H1 (cell line): Measurements from ENCODE around the gene TSPOAP1. TPM values are rescaled to one million over a fixed set of nuclear protein-coding genes. Genes with fewer than 3 reads are reported as not detected.

Experiments used
- CTCF ChIA-PET: fragments of 300-600 bp; sonication (Branson Sonifier 250); formaldehyde crosslinking; loops from one replicate; lab custom pipeline; 2021; ENCODE audit not compliant: partially characterized antibody; lab: Charles Lee
- POLR2A ChIA-PET: fragments of 300-600 bp; sonication (Branson Sonifier 250); formaldehyde crosslinking; loops from one replicate; lab custom pipeline; 2021; ENCODE audit warnings: inconsistent platforms; ENCODE audit not compliant: partially characterized antibody; lab: Charles Lee
- DNase-seq, 2 experiments: peaks; one replicate each; pipeline versions ENCODE4 v3.0.0 to v3.0.0-alpha.2; 2010 to 2022; ENCODE audit warnings: low spot score in 2 of 2, low read depth in 1 of 2, mixed read lengths in 1 of 2
- FAIRE-seq: peaks from 2 replicates; lab custom pipeline; 2011; peaks lifted over from hg19 to GRCh38; lab: Jason Lieb, UNC
- H2AFZ ChIP-seq: 2 replicates; pipeline ENCODE4 v1.8.1; 2012; ENCODE audit warnings: low read length, inconsistent platforms
- H2AK5ac ChIP-seq: 2 replicates; pipeline ENCODE4 v1.6.1; 2013; ENCODE audit warnings: low read depth, low read length
- H2BK120ac ChIP-seq: replicated peaks from 2 replicates; pipeline ENCODE3; 2013; ENCODE audit warnings: low read depth, low read length, inconsistent platforms
- H2BK12ac ChIP-seq: 2 replicates; pipeline ENCODE4 v1.6.1; 2013; ENCODE audit warnings: low read depth, low read length
- H2BK15ac ChIP-seq: 2 replicates; pipeline ENCODE4 v1.6.1; 2013; ENCODE audit warnings: low read length
- H2BK20ac ChIP-seq: 2 replicates; pipeline ENCODE4 v1.6.1; 2013; ENCODE audit warnings: low read length
- H2BK5ac ChIP-seq: 2 replicates; pipeline ENCODE4 v1.6.1; 2013; ENCODE audit warnings: low read depth, low read length
- H3K14ac ChIP-seq: 2 replicates; pipeline ENCODE4 v1.6.1; 2013; ENCODE audit warnings: inconsistent platforms; ENCODE audit not compliant: insufficient read length
- H3K18ac ChIP-seq: 2 replicates; pipeline ENCODE4 v1.6.1; 2013; ENCODE audit warnings: low read length; ENCODE audit errors: extremely low read depth
- H3K23ac ChIP-seq: 2 replicates; pipeline ENCODE4 v1.6.1; 2013; ENCODE audit warnings: inconsistent platforms; ENCODE audit not compliant: insufficient read length
- H3K23me2 ChIP-seq: 2 replicates; pipeline ENCODE4 v1.6.1; 2013; ENCODE audit warnings: low read depth, low read length
- H3K27ac ChIP-seq: 2 replicates; pipeline ENCODE4 v1.6.1; 2011; ENCODE audit warnings: low read depth, low read length, inconsistent platforms
- H3K27me3 ChIP-seq, 4 experiments: replicated peaks in 1 of 4; 1 replicate in 1 of 4; 2 replicates in 3 of 4; pipeline versions ENCODE4 v1.6.1 to v1.8.1; 2011 to 2013; ENCODE audit warnings: low read length in 3 of 4, mild to moderate bottlenecking in 3 of 4, inconsistent platforms in 2 of 4, mixed read lengths in 2 of 4, moderate library complexity in 1 of 4; ENCODE audit not compliant: control insufficient read depth in 3 of 4, insufficient read depth in 3 of 4; ENCODE audit errors: extremely low read depth in 1 of 4
- H3K36me3 ChIP-seq, 4 experiments: 2 replicates each; pipeline versions ENCODE4 v1.6.1 to v1.8.1; 2011 to 2013; ENCODE audit warnings: mild to moderate bottlenecking in 4 of 4, low read length in 3 of 4, moderate library complexity in 2 of 4, control low read depth in 1 of 4, inconsistent platforms in 1 of 4; ENCODE audit not compliant: insufficient read depth in 4 of 4, control insufficient read depth in 2 of 4
- H3K4ac ChIP-seq: replicated peaks from 2 replicates; pipeline ENCODE3; 2013; ENCODE audit warnings: low read length, low read depth, mixed read lengths, inconsistent platforms; ENCODE audit not compliant: insufficient read length
- H3K4me1 ChIP-seq, 4 experiments: replicated peaks in 1 of 4; 1 replicate in 1 of 4; 2 replicates in 3 of 4; pipeline versions ENCODE4 v1.6.1 to v1.8.1; 2011 to 2013; ENCODE audit warnings: low read length in 3 of 4, inconsistent platforms in 2 of 4, mixed read lengths in 1 of 4; ENCODE audit not compliant: insufficient read depth in 4 of 4, control insufficient read depth in 3 of 4
- H3K4me2 ChIP-seq, 2 experiments: 2 replicates each; pipeline versions ENCODE4 v1.6.1 to v1.8.1; 2011 to 2013; ENCODE audit warnings: low read depth in 2 of 2, low read length in 2 of 2, control low read depth in 1 of 2, inconsistent platforms in 1 of 2, mild to moderate bottlenecking in 1 of 2; ENCODE audit not compliant: insufficient read depth in 1 of 2
- H3K4me3 ChIP-seq, 4 experiments: fragments of 200-600, 300-600 bp in 1 of 4; sonication (generic), shearing (Covaris generic), sonication (Bioruptor Twin) in 1 of 4; 2 replicates each; pipeline versions ENCODE4 v1.5.1 to v1.8.1; 2011 to 2016; ENCODE audit warnings: low read length in 4 of 4, low read depth in 3 of 4, control low read depth in 2 of 4, inconsistent platforms in 2 of 4, mild to moderate bottlenecking in 2 of 4, mixed read lengths in 1 of 4, moderate library complexity in 1 of 4; ENCODE audit not compliant: insufficient read depth in 2 of 4; ENCODE audit errors: extremely low read depth in 1 of 4
- H3K56ac ChIP-seq: replicated peaks from 2 replicates; pipeline ENCODE3; 2013; ENCODE audit warnings: low read depth, mild to moderate bottlenecking, mixed read lengths, low read length, inconsistent platforms; ENCODE audit not compliant: insufficient read length
- H3K79me1 ChIP-seq: 2 replicates; pipeline ENCODE4 v1.6.1; 2013; ENCODE audit warnings: low read depth, low read length, control low read depth
- H3K79me2 ChIP-seq, 2 experiments: 2 replicates each; pipeline versions ENCODE4 v1.6.1 to v1.8.1; 2012 to 2013; ENCODE audit warnings: low read length in 2 of 2, mild to moderate bottlenecking in 2 of 2, inconsistent platforms in 1 of 2; ENCODE audit not compliant: insufficient read depth in 2 of 2, control insufficient read depth in 1 of 2
- H3K9ac ChIP-seq, 4 experiments: replicated peaks in 1 of 4; 1 replicate in 1 of 4; 2 replicates in 3 of 4; pipeline versions ENCODE4 v1.6.1 to v1.8.1; 2011 to 2013; ENCODE audit warnings: low read depth in 3 of 4, low read length in 3 of 4, control low read depth in 2 of 4, mild to moderate bottlenecking in 2 of 4, moderate library complexity in 2 of 4, inconsistent platforms in 1 of 4; ENCODE audit errors: extremely low read depth in 1 of 4
- H3K9me3 ChIP-seq, 2 experiments: 2 replicates each; pipeline versions ENCODE4 v1.6.1 to v1.8.1; 2012 to 2013; ENCODE audit warnings: mild to moderate bottlenecking in 2 of 2, moderate library complexity in 2 of 2, control low read depth in 1 of 2, inconsistent platforms in 1 of 2, low read depth in 1 of 2, low read length in 1 of 2, mixed read lengths in 1 of 2; ENCODE audit not compliant: insufficient read depth in 2 of 2
- H4K20me1 ChIP-seq, 2 experiments: replicated peaks in 1 of 2; 2 replicates each; pipeline versions ENCODE3 to v1.8.1; 2011 to 2013; ENCODE audit warnings: inconsistent platforms in 2 of 2, low read length in 2 of 2, mild to moderate bottlenecking in 1 of 2; ENCODE audit not compliant: insufficient read depth in 2 of 2, control insufficient read depth in 1 of 2
- H4K5ac ChIP-seq: 2 replicates; pipeline ENCODE4 v1.6.1; 2013; ENCODE audit warnings: low read length, low read depth, mixed read lengths, inconsistent platforms; ENCODE audit not compliant: insufficient read length
- H4K8ac ChIP-seq: 2 replicates; pipeline ENCODE4 v1.8.0; 2013; ENCODE audit warnings: mild to moderate bottlenecking, moderate library complexity, low read length, inconsistent platforms; ENCODE audit not compliant: insufficient read depth; ENCODE audit errors: extremely low read depth
- H4K91ac ChIP-seq: replicated peaks from 2 replicates; pipeline ENCODE3; 2013; ENCODE audit warnings: low read length, mixed read lengths, inconsistent platforms; ENCODE audit not compliant: insufficient read length
- CBX8 ChIP-seq: fragments of 300-800, 300-1000 bp; sonication (generic); IDR thresholded peaks from 2 replicates; pipeline ENCODE4 v1.7.1; 2016; ENCODE audit warnings: low read depth, low read length, borderline replicate concordance
- MAFK ChIP-seq: IDR thresholded peaks from 2 replicates; pipeline ENCODE4 v1.6.1; 2012; ENCODE audit warnings: low read depth, mild to moderate bottlenecking, improper control_type of control experiment, low read length
- NANOG ChIP-seq: IDR thresholded peaks from 2 replicates; pipeline ENCODE4 v1.6.1; 2011; ENCODE audit warnings: low read length, low read depth, mild to moderate bottlenecking, inconsistent platforms; ENCODE audit not compliant: insufficient read depth, poor library complexity, severe bottlenecking
- PHF8 ChIP-seq: fragments of 200-600 bp; sonication (generic); conservative IDR thresholded peaks from 2 replicates; pipeline ENCODE4 v1.7.1; 2012; ENCODE audit warnings: low read depth, mild to moderate bottlenecking, inconsistent platforms, low read length, moderate library complexity
- POLR2AphosphoS5 ChIP-seq: IDR thresholded peaks from 2 replicates; pipeline ENCODE4 v1.6.1; 2011; ENCODE audit warnings: low read depth, low read length
- SIN3A ChIP-seq, 2 experiments: IDR thresholded peaks in 1 of 2; conservative IDR thresholded peaks in 1 of 2; 2 replicates each; pipeline ENCODE4 v1.6.1; 2011 to 2012; ENCODE audit warnings: low read length in 2 of 2, improper control_type of control experiment in 1 of 2, low read depth in 1 of 2, mild to moderate bottlenecking in 1 of 2
- SP4 ChIP-seq: IDR thresholded peaks from 2 replicates; pipeline ENCODE4 v1.6.1; 2012; ENCODE audit warnings: low read length, inconsistent platforms
- TAF1 ChIP-seq: IDR thresholded peaks from 2 replicates; pipeline ENCODE4 v1.6.1; 2011; ENCODE audit warnings: mild to moderate bottlenecking, low read depth, low read length
- TBP ChIP-seq: IDR thresholded peaks from 2 replicates; pipeline ENCODE4 v1.6.1; 2011; ENCODE audit warnings: low read depth, low read length, improper control_type of control experiment
- ZNF274 ChIP-seq: IDR thresholded peaks from 2 replicates; pipeline ENCODE4 v1.7.0; 2012; ENCODE audit warnings: low read length, borderline replicate concordance; ENCODE audit errors: extremely low read depth
- WGBS, 2 experiments: shearing (Covaris generic) in 1 of 2; methylation state at CpG; one replicate each; pipeline versions ENCODE4 v1.1.6 to v1.1.7; 2013 to 2015; ENCODE audit warnings: low lambda C conversion rate in 2 of 2, mixed read lengths in 2 of 2, inconsistent platforms in 1 of 2, low coverage in 1 of 2, missing lambda C conversion rate in 1 of 2; ENCODE audit not compliant: insufficient replicate concordance in 2 of 2, insufficient coverage in 1 of 2, insufficient read length in 1 of 2; ENCODE audit errors: extremely low coverage in 1 of 2, missing lambda C conversion rate in 1 of 2; 5-methylcytosine and 5-hydroxymethylcytosine counted together
- polyA plus RNA-seq, 7 experiments: library from polyadenylated mRNA; depleted of rRNA in 3 of 7; stranded (reverse) in 5 of 7; unstranded in 2 of 7; fragments of >200 nt in 5 of 7; fragments of 200-250 nt in 2 of 7; gene quantifications; 1 replicate in 5 of 7; 2 replicates in 1 of 7; 4 replicates in 1 of 7; pipeline versions ENCODE4 v1.2.1 to v1.2.3, GENCODE V29; 2011 to 2013; ENCODE audit warnings: missing spikeins in 2 of 7, mixed read lengths in 2 of 7
- total RNA-seq: library from RNA; stranded (reverse); fragmentation: NEBNext Ultra II Directional; extraction: Animal tissue kit (Norgen Biotek cat#: 25700); gene quantifications from 2 replicates; pipeline ENCODE4 v1.2.1, GENCODE V29; 2021
- TF ChIP-seq, protein P1 (sequence below): IDR thresholded peaks from 2 replicates; pipeline ENCODE4 v1.6.1; 2011; ENCODE audit warnings: low read depth, mild to moderate bottlenecking, low read length; ENCODE audit not compliant: insufficient read depth

Gene TSPOAP1
- total and polyA plus RNA-seq, 2 of the 8 experiments (the other 6 are each of a cell fraction or from before 2014, with no cell fraction given): 7.6 to 9.2 TPM

DNA sequence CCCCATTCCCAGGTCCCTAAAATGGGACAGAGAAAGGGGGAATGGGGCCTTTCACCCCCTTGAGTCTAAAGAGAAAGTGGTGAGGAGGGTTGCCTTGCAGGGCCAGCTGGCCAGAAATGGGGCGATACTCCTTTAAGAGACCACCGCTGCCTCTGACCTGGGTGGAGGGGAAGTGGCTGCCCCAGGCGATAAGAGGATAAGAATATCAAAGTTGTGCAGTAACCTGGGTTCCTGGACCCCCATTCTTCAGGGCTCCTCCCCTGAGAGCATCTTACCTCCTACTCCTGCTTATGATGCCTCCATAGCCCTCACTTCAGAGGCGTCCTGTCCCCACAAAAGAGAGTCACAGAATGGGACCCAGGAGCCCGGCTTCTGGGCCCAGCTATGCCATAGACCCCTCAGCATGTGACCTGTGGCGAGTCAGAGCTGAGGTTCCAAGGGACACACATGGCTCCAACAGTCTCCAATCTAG lies 5.2 kb upstream of the TSPOAP1 start:
- no peak overlapping the region for H4K5ac ChIP-seq
- no peaks in the 10 kb centered on the region for H3K79me1 ChIP-seq
- peaks cover 0 to 2% (median 0%) of the 10 kb centered on the region in 4 experiments; a peak in 3 of 7 replicates for H3K27me3 ChIP-seq
- no peak overlapping the region for H2AFZ ChIP-seq
- H2BK12ac ChIP-seq: no peak overlapping the region; the same call in 1 of the 2 replicates
- no peak overlapping the region for H3K18ac ChIP-seq
- H4K8ac ChIP-seq: no peak overlapping the region
- no peaks in the 10 kb centered on the region for H3K36me3 ChIP-seq
- no peak overlapping the region for H2AK5ac ChIP-seq
- no peaks in the 10 kb centered on the region for H3K79me2 ChIP-seq
- H3K23ac ChIP-seq: no peak overlapping the region
- no peak overlapping the region for H3K4ac ChIP-seq
- no peaks in the 10 kb centered on the region for H3K9me3 ChIP-seq
- 0 out of 2 replicates have a peak overlapping the region, but pooled peaks have one; percentile 23 for H2BK20ac ChIP-seq
- H4K20me1 ChIP-seq: no peaks in the 10 kb centered on the region
- POLR2A ChIA-PET: interaction anchor here (1.1 to 1.8 kb wide), 2 partner anchors 14 to 16 kb away, joined by 4 to 5 read pairs; no protein-coding TSS in a partner anchor
- peaks cover 4 to 38% (median 26%) of the 10 kb centered on the region in 4 experiments for H3K4me1 ChIP-seq
- H2BK5ac ChIP-seq: no peak overlapping the region
- peak overlapping the region; percentile 11 for H4K91ac ChIP-seq
- no peak overlapping the region for H3K27ac ChIP-seq
- CTCF ChIA-PET: interaction anchor here (0.6 to 18.5 kb wide), 5 partner anchors 16 to 153 kb away, joined by 3 to 384 read pairs (median 4); partner anchors contain the start of genes RNF43 and TSPOAP1
- no peak overlapping the region for H3K56ac ChIP-seq
- H2BK120ac ChIP-seq: no peak overlapping the region
- no peak overlapping the region for H3K4me3 ChIP-seq
- H3K23me2 ChIP-seq: no peaks in the 10 kb centered on the region
- H2BK15ac ChIP-seq: no peak overlapping the region
- FAIRE-seq: no peak
- H3K9ac ChIP-seq: no peak overlapping the region
- H3K4me2 ChIP-seq: no peak overlapping the region
- no peak for DNase-seq
- no peak overlapping the region for H3K14ac ChIP-seq
- 78% methylated on average over 6 of the region's 6 CpGs; no CpG with 5 or more reads in 1 of the 2 experiments for WGBS, 2 experiments
- TF ChIP-seq NANOG (no peak), MAFK (no peak), CBX8 (no peak), ZNF274 (no peak), TBP (no peak), POLR2AphosphoS5 (no peak), TAF1 (no peak), PHF8 (no peak), SP4 (no peak), SIN3A (conservative IDR thresholded peaks at IDR 0.05 in 1 of 2, IDR thresholded peaks at IDR 0.05 in 1 of 2; ENCODE audit: low read depth in 1 of 2, low read length in 2 of 2) (no peak)
- TF ChIP-seq, protein P1, sequence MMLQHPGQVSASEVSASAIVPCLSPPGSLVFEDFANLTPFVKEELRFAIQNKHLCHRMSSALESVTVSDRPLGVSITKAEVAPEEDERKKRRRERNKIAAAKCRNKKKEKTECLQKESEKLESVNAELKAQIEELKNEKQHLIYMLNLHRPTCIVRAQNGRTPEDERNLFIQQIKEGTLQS: no peak
